Stimulated activated CD8-positive, alpha-beta memory T cell treated with anti-CD3 and anti-CD28 coated beads, Interleukin-4, amount 100 ng/mL, for 4 hours (primary cell): ENCODE measurements around the gene OSBPL8.

ENCODE experiments used
- DNase-seq, 2 donors: peaks; one replicate each; pipeline ENCODE4 v3.0.0-alpha.2; 2020; ENCODE audit warnings: low read depth in 2 of 2, low spot score in 1 of 2

The OSBPL8 gene

DNA sequence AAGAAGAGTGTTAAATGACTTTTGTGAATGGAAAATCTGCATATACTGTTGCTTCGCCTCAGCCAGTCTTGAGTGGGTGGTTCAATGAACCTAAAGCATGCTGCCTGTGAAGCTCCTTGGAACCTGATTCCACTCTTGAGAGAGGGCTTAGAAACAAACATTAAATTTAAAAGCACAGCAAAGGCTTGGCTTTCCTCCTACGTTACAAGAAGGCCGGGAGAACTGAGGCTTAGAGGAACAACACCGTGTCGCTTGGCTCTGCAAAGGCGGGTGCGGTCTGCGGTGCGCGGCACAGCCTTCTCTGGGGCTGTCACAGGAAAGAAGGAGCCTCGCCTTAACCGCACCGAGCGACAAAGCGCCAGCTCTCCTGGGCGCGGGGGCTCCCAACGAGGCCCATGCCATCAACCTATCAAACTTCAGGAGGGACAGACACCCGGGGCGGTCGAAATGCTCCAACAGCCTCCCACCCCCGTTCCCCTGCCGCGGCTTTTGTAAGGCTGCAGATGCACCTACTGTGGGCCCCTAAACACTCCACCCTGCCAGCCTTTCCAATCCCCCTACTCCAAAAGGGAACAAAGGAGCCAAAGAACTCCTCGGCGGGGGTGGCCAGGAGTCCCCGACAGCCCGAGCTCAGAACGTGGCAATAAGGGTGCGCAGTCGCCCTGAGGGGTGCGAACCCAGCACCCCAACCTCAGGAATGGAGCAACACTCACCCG, 729 bp downstream of the OSBPL8 start:
- DNase-seq = peak; percentile 52 to 61

DNA sequence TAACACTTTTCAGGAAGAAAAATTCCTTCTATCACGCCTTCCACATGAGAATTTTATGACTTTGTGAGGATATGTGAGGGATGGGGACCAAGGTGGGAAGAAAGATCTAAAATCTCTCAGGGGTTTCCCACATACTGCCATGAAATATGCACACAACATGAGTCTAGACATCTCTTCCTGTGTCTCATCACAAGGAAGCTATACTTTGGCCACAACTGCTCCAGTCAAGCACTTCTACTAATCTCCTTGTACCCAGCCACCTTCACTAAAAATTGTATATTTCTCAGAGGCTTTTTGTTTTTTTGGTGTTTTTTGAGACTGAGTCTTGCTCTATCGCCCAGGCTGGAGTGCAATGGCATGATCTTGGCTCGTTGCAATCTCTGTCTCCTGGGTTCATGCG, 3.2 kb downstream of the OSBPL8 start:
- DNase-seq = no peak

DNA sequence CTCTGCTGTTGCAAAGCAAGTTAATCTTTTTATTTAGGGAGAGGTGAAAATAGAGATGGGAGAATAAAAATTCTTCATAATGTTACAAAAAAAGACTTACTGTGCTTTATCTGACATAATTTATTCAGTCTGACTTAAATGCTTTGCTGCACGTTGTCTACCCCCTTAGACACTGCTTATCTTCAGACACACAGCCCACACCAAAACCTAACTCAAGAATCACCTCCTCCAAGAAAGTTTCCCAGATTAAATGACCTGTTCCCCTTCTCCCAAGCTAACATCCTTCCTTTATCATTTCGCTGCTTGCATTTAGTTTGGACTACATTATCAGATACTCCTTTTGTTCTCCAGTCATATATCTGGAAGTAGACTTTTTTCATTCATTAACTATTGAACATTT, 3.8 kb downstream of the OSBPL8 start:
- no peak for DNase-seq

DNA sequence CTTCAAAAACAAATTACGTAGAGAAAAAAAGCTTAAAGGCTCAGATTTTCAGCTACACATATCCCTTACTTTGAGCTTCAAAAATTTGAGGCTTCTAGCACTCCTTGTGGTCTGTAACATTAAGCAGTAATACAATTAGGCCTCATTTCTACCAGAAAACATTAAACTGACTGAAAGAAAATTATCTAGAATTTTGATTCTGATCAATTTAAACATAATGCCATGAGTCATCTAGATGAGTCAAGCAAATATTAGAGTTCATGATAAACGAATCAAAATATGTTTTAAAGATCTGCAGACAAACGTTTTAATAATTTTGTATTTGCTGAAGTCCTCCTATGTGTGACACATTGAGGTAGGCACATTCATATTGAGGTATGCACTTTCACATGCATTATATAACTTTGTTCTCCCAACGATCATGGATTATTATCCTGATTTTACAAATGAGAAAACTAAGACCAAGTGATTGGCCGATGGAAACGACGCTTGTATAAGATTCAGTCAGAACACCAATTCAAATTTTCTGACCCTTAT, 4.3 kb downstream of the OSBPL8 start:
- no peak for DNase-seq

DNA sequence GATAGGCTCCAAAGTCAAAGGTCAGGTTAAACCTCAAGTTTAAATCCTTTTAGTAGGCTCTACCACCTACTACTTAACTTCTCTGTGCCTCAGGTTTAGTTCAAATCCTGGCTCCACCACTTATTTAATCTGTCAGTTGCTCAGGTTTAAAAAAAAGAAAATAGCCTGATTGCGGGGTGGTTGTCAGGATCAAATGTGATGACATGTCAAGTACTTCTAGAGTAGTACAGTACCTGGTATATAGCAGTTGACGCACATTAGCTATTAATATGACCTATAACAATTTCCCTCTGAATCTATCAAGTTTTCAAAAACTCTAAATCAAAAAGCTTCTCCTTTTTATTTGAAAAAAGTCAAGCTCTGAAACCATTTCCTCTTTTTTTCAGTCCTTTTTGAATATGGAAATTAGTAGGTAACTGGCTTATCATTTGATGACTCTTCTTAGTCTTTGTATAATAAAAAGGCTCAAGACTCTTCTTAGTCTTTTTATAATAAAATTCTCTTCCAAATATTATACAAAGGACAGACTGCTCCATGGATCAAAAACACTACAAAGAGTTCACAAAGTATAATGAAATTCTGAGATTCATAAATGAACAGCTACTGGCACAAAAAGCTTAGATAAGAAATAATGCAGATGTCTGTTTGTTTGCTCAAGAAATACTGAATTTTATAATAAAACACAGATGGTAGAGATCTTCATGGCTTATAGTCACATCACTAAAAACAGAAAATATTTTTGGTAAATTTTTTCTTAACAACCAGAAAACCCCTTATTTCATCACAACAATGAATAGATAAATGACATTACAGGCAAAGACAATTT, 5.0 kb downstream of the OSBPL8 start:
- DNase-seq = no peak

DNA sequence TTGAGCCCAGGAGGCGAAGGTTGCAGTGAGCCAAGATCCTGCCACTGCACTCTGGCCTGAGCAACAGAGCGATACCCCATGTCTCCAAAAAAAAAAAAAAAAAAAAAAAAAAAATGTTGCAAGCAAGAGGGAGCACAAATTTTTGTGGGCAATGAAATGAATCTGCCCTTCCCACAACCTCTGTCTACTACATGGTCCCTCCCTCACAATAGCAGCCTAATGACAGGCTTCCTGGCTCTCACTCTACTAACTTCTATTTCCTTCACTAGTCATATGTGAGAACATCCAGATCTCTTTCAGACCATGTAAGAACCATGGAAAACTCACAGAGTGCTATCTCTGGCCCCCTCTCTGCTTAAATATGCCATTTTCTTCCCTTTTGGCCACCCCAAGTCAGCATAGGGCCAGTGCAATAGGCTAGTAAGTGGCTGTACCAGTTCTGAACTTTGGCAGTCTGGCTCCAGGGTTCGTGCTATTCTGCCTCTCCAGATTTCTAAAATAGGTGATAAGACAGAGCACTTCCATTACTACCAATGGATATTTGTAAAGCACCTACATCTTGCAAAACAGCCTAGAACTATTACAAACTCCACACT, 7.1 kb downstream of the OSBPL8 start:
- no peak for DNase-seq

DNA sequence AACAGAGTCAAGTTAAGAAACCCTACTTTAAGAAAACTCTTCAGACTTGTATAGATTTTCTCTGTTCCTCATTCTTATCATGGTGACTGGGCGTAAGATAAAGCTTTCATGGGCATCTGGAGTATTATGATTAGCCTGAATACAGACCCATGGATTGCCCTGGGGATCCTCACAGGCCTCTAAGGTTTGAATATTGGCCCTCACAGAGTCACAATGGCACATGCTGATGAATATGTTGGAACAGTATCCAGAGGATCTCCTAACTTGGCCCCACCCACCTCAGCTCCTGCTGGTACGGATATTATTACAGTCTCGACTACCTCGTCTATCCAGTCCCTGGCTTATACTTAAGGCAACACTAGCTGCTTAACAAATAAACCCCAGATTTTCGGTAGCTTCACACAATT, 8.1 kb downstream of the OSBPL8 start:
- DNase-seq = no peak

DNA sequence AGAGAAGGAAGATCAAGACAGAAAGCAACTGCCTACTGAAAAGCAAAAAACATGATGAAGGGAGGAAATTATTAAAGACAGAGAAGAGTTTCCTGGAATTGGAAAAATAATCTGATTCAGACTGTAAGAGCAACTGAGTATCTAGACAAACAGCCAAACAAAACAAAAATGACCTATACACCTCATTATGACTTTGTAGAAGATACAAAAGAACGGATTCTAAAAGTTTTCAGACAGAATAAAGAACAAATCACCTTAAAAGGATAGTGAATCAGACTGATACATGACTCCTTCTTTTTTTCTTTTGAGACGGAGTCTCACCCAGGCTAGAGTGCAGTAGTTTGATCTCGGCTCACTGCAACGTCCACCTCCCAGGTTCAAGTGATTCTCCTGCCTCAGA, 10.4 kb downstream of the OSBPL8 start:
- no peak for DNase-seq

DNA sequence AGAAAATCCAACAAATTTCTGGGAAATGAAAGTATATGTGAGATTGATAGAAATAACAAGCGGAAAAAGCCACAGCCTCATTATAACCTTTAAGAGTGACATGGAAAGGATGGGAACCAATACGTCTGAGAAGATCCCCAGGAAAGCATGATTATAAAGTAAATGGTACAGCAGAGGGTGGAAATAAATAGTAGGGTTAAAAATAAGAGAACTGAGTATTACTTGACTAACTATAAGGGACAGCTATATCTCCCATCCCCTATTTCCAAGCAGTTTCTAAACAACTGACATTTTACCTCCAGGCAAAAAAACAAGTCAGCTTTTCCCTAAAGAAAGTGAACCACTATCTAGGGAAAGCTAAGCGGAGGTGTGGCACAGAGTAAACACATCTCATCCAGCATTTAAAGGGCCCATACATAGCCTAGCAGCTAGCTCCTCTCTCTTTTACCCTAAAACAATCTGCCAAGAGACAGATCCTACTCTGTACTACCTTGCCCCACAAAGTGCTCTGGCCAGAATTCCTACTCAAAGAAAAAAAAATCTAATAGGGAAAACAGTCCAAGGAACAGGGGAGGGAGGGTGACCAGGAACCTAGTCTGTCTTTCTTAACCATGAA, 11.2 kb downstream of the OSBPL8 start:
- DNase-seq = no peak

DNA sequence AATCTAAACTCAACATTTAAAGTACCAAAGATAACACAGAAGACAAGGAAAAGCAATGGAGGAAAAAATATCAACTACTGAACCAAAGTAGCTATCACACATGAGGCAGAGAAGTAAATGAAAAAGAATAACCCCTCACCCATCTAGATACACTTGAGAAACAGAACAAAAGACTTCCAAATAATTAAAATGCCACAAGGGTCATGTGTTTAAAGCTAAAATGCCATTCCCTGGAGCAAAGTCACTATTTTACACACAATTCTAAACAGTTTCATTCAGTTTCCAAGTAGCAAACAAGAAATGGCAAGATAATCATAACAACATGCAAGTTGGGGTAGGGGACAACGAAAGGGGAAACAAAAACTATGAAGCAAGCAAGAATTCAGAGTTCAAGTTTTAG, 12.0 kb downstream of the OSBPL8 start:
- DNase-seq = no peak

DNA sequence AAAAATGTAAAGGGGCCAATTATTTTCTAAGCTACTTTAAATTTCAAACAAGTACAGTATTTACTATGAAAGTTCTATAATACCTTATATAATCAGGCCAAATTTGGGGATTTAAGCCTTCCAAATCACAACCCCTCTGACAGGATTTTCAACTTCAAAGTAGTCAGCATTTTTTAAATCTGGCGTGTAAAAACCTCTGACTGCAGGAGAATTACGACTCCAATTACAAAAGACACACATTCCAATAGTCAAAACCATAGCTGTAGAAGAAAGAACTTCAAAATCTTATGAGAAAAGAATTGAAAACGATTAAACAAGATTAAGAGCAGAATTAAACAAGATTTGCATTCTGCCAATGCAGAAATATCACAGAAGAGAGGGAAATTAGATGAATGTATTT, 12.7 kb downstream of the OSBPL8 start:
- DNase-seq = no peak

DNA sequence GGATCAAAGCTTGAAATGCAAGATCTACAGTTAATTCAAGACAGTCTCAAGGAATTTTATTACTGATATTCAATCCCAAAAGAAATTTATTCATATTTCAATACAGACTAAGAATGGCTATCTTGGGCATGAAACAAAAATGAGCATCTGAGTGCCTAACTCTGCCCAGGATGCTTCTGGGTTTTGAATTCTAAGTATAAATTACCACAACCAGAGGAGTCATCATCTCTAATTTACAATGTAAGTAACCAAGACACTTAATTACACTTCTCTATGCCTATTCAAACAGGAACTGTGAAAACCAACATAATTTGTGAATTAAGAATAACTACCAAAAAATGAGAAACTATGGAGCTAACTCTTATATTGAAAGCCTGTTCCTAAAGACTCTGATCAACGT, 14.1 kb downstream of the OSBPL8 start:
- DNase-seq = no peak

DNA sequence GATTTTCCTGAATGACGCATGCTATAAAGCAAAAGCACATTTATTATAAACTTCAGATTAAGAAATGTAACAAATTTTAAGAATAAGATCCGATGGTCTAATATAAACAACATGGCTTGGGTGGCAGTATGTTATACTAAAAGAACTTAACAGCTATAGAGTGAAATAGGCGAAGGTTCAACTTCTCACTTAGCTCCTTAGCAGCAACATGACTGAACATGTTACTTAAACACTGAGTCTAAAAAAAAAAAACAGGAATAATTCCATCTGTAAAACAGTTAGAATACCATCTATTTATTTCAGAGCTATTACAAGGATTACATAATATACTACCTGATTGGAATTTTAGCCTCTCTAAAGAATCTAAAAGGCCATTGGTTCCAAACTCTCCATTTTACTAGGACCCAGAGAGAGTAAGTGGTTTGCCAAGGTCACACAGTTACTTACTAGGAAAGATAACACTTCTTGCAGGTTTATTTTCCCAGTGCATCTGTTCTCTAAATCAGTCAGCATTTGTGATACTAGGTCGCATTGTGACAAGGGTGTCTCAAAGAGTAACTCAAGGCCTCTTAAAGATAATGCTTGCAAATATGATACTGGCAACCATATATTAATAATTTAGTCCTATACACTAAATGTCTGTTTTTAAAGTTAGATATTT, 14.8 kb downstream of the OSBPL8 start:
- no peak for DNase-seq

DNA sequence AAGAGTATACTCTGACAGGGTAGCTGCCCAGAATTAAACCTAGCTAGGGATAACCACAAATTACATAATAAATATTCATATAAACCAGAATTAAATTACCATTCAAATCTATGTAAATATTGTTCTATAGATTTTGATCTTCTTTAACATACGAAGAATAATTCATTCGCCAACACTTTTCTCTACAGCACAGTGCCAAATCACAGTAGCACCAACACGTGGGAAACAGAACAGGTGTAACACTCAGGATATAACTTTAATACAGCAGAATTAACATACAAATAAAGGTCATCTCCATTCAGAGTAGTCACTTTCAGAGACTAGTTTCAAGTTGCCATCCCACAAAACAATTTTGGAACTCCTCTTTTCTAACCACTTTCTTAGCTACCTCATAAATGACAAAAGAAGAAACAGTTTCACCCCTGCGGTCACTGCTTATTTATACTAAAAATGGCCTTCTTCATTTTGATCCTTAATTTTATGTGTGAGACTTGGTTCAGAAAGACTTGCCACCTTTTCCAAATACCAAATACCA, 15.7 kb downstream of the OSBPL8 start:
- no peak for DNase-seq

DNA sequence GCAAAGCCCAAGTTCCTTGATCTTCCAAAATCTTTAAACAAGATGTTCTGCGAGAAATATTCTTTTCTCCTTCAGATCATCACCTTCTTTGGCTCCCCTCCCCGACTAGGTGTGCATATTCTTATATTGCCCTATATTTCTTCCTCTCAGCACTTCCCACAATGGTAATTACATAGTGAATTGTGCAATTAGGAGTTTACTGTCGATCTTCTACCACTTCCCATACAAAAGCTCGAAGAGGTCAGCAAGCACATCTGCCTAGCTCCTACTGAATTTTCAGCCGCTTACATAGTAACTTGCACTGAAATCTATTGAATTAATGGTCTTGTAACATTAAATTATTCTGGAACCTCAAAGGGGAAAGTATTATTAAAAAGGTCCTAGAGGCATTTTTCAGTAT, 16.7 kb downstream of the OSBPL8 start:
- no peak for DNase-seq

DNA sequence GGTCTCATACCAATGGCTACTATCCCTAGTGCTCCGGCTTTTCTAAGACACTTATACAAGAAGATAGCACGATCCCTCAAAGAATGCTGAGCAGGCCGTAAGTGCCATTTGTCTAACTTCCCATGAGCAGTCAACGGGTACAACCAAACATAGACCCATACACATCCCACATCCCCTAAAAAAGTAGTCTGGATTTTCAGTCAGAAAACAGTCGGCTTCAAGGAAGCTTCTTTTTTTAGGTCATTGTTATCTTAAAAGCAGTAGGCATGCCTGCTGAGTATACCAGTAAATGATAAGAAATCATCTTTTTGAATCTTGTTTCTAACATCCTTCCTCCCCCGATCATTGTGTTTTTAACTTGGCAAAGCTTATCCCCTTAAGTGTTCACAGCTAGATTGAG, 19.8 kb downstream of the OSBPL8 start:
- DNase-seq = no peak

DNA sequence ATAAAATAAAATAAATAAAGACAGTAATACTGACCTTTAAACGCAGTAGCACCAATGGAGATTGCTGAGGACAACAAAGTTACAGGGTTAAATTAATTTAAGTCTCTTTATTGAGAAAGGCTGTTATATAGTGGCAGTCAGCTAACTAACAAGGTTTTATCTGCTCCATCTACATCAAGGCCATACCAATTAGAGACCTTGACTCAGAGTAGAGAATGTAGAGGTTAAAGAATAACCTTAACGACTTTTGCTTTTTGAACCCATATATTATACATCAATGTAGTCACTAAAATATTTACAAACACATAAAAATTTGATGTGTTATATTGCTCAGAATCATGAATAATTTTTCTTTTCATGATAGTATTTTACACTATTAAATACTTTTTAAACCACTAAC, 21.6 kb downstream of the OSBPL8 start:
- DNase-seq = no peak

DNA sequence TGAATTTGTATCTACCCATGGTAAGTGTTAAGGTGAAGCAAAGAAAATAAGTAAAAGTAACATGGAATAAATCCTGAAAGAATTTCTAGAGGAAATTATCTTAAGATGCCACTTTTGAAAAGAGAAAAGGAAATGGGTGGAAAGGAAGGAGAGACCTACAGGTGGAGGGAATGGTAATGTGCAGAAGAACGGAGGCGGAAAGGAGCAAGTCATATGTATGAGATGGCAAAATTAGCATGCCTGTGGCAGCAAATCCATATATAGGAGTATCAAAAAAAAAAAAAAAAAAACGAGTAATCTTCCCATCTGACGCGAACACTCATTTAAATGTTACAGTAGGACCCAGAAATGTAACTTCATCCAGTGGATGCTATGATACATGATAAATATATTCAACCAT, 23.0 kb downstream of the OSBPL8 start:
- DNase-seq = no peak

DNA sequence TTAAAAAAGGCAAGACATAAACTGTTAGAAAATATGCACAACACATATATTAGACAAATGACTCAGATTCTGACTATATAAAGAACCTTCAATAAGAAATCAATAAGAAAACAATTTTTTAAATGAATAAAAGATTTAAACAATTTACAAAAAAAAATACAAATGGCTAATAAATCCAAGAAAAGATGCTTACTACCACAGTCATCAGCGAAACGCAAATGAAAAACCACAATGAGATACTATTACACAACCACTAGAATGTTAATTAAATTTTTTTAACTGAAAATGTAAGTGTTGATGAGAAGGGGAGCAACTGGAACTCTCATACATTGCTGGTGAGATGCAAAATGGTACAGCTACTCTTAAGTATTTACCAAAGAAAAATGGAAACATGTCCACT, 24.4 kb downstream of the OSBPL8 start:
- DNase-seq = no peak

DNA sequence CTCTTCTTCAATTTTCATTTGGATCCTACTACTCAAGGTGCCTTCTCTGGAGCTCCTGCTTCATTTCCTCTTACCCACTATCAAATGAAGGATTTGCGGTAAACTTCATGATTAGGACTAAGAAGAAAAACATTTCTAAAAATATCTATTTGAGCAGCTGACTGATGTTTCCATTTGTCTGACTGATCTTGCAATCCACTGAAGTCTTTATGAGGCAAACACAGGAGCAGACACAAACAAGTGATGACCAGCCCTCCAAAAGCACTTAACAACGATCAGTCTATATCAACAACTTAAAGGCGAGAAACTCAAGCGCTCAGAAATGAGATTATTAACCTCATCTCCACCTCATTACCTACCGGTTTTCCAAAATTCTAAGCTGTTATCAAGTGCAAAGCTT, 26.2 kb downstream of the OSBPL8 start:
- DNase-seq = no peak

DNA sequence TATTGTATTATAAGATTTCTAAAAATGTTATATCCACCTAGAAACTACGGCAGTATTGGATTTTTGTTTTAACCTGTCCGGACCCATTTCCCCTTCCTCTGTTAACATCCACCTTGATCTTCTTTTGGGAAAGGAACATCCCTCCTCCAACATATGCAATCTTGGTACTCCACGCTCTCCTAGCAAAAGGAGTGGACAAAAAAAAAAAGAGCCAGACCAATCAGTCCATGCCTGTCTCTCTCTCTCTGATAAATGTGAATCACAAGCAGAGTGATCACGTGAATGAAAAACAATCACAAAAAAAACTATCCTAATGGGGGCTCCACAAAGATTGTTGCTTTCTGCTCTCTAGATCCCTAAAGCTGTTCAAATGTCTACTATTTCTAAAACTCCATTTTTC, 27.1 kb downstream of the OSBPL8 start:
- no peak for DNase-seq
